Fibroblast of skin of back (primary cell): ENCODE data around the gene CFAP57.

Source experiments
- DNase-seq: peaks from one replicate; pipeline ENCODE4 v3.0.0-alpha.2; 2013

CFAP57 gene

GRCh38 chr1:43229826-43230780 is 58.0 kb downstream of the CFAP57 start:
- DNase-seq = no peak

DNA sequence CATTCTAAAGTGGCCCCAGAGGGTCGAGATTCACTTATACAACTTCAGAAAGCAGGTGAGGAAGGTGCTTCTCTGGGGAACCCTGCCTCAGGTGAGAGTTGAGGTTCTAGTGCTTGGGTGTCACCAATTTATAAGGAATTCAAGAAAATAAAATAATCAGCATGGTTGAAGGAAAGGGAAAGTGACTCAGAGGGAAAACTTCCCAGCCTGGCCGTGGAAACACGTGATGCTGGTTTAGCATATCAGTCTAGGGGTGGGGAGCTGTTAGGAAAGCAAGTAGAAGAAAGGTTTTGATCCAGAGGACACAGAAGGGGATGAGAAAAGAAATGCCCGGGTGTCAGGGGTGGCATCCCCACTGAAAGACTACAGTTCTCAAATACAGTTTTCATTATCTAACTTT is 59.9 kb downstream of the CFAP57 start:
- peak; percentile 77 for DNase-seq

- DNase-seq = no peak
Observed at GRCh38 chr1:43232482-43232881, 60.4 kb downstream of the CFAP57 start.

- DNase-seq = no peak
Observed at GRCh38 chr1:43233631-43234030, 61.5 kb downstream of the CFAP57 start.

- DNase-seq = no peak
Observed at GRCh38 chr1:43234267-43234666, 62.1 kb downstream of the CFAP57 start.

GRCh38 chr1:43235040-43235439 is 62.9 kb downstream of the CFAP57 start:
- DNase-seq = no peak

GRCh38 chr1:43235451-43236121 is 63.5 kb downstream of the CFAP57 start:
- DNase-seq = no peak

- DNase-seq = peak; percentile 57
Observed at GRCh38 chr1:43237121-43237520, 65.0 kb downstream of the CFAP57 start.

- DNase-seq = peak; percentile 61
Observed at GRCh38 chr1:43238085-43238484, 66.0 kb downstream of the CFAP57 start.

DNA sequence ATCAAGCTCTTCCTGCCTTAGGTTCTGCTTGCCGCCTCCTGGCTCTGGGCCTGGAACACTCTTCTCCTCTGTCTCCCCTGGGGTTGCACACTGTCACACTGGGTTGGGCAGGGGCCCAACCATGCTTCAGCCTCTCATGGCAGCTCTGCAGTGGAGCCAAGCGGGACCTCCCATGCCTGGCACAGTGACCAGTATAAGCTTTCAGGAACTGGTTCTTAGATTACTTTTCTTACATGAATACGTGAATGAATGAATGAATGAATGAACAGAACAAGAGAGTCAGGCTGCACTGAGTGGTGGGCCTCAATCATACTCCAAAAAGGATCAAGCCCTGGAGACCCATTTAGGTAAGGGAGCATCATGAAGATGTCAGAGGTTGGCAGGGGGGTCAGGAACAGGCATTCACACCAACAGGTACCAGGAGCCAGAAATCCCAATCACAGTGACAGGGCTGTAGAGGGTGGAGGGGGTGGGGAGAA is 66.9 kb downstream of the CFAP57 start:
- DNase-seq = no peak

DNA sequence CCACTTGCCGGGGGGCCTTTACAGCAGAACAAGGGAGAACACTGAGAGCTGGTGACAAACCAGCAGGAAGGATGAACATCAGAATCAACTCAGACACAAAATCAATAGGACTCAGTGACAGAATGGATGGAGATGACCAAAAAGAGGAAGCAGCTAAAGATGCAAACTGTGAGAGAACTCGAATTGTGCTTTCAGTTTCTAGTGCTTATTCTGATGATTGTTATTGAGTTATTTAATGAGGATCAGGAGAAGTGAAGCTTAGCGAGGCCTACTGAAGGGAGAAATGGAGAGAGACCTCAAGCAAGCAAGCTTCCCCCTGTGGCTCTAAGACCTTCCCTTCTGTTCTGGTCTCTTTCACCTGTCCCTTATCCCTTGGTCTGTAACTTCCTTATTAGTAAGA is 67.4 kb downstream of the CFAP57 start:
- no peak for DNase-seq

- DNase-seq = peak; percentile 30
Observed at GRCh38 chr1:43241413-43241836, 69.3 kb downstream of the CFAP57 start.

- no peak for DNase-seq
Observed at GRCh38 chr1:43243299-43243698, 71.2 kb downstream of the CFAP57 start.

- no peak for DNase-seq
Observed at GRCh38 chr1:43246466-43247213, 74.5 kb downstream of the CFAP57 start.

DNA sequence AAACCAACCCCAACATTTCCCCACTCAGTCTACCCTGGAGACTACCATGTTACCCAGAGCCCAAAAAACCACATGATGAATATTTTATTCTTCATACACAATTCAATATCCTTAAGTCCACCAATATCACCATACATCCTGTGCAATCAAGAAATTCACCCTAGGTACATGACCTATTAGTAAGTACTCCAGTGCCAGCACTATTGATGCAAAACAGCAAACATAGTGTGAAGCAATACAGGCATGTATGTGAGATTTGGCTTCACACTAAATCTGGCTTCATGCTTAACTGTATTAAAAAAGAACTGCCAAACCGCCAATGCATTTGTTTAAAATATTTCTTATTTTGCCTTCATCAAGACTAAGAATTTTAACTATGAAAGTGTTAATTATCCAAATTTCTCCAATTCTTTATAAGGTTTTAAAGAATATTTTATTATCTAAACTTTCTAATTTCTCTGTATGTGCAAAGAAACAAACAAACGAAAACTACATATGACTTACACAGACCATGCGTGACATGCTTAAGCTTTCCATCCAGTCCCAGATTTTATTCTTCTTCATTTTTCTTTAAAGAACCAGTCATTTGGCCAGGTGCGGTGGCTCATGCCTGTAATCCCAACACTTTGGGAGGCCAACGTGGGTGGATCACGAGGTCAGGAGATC is 75.3 kb downstream of the CFAP57 start:
- no peak for DNase-seq

DNA sequence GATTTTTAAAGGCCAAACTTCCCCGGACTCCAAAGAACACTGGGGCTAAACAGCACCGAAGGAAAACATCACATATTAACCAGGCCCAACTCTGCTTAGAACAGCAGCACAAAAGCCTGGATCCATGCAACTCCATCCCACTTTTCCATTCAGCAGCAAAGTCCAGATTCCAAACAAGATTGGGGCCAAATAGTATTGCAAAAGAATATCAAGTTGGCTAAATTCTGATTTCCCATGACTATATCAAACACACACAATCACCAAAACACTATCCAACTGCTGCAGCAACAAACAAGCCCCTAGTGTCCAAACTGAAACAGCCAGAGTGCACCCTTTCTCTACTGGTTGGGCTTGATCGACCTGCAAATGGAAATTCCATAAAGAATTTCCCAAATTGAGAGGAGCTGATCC is 78.2 kb downstream of the CFAP57 start:
- no peak for DNase-seq

- DNase-seq = no peak
Observed at GRCh38 chr1:43251024-43251423, 78.9 kb downstream of the CFAP57 start.

GRCh38 chr1:43252225-43252624 is 80.1 kb downstream of the CFAP57 start:
- no peak for DNase-seq

DNA sequence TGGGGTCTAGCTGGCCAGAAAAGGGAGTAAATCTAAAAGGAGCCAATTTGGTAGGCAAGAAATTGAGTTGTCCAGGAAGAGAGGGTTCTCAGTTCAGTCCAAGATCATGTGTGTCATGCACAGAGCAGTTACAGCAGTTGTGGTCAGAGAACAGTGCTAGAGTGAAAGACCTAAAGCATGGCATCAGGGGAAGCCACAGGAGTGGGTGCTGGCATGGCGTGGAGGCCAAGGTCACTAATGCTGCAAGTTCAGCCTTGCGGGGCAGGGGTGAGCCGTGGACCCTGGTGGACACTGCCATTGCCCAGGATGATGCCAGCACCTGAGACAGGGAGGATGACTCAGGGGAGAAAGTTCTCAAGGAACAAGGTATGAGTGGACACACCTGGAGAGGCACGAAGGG is 81.0 kb downstream of the CFAP57 start:
- DNase-seq = no peak

DNA sequence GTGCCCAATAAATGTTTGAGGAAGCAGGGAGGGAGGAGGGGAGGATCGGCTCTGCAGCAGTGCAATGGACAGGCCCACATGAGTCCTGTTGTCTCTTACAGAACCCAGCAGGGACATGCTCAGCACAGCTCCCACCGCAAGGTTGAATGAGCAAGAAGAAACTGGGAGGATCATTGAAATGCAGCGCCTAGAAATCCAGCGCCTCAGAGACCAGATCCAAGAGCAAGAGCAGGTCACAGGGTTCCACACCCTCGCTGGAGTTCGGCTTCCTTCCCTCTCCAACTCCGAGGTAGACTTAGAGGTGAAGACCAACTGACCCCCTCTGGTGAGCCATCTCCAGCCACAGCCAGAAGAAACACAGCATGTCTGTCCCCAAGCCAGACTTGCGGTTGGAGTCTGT is 81.7 kb downstream of the CFAP57 start:
- DNase-seq = no peak

DNA sequence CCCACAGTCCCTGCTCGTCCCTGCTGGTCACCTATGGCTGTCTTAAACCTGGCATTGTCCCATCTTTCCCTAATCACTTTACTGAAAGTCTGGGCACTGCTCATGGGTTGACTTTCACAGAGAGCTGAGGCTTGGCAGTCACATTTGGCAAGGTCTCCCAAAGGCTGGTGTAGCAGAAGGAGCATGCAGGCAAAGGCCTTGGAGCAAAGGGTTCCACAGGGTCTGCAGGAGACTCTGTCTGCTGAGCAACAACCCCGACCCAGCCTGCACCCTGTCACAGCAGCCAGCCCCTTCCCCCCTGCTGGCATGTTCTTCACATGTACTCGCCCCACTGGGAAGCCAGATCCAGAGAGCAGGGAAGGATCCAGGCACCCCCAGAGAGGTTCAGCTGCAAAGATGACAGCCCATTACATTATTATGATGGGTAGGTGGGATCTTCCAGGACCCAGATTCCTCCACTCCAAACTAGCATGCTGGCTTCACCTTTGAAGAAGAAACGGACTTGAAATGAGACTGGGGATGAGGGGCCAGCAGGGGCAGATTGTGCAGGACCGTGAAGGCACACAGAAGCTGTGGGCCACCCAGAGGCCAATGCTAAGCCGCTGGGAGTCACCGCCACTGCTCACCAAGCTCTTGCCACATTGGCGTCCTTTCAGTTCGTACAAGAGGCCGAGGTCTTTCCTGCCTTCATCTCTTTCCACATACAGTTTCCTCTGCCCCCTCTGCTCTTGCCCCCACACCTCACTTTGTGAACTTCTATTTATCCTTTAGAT is 83.5 kb downstream of the CFAP57 start:
- DNase-seq = no peak
